Fibroblast of pulmonary artery (primary cell): ENCODE data around the gene CPNE8.

Experiments used
- DNase-seq: peaks from one replicate; pipeline ENCODE4 v3.0.0-alpha.2; 2010; ENCODE audit warnings: low read depth
- H3K4me3 ChIP-seq: replicated peaks from 2 replicates; pipeline ENCODE4 v1.5.1; 2011; ENCODE audit warnings: low read depth, mild to moderate bottlenecking, control low read depth, low read length, moderate library complexity
- CTCF ChIP-seq: IDR thresholded peaks from 2 replicates; pipeline ENCODE4 v1.5.1; 2011; ENCODE audit warnings: mild to moderate bottlenecking, control low read depth, low read length, inconsistent platforms; ENCODE audit errors: missing control alignments

CPNE8 gene

GRCh38 chr12:38911611-38912010 lies 6.2 kb upstream of the CPNE8 start:
- DNase-seq: no peak
- no peak overlapping the region for H3K4me3 ChIP-seq
- no peak for TF ChIP-seq CTCF

GRCh38 chr12:38907201-38907923 lies 2.0 kb upstream of the CPNE8 start:
- no peak for DNase-seq
- no peak for TF ChIP-seq CTCF
- H3K4me3 ChIP-seq: peak overlapping the region; percentile 79

- peak; percentile 79 for TF ChIP-seq CTCF
- H3K4me3 ChIP-seq: peak overlapping the region; percentile 79
- DNase-seq: peak; percentile 88
Observed at GRCh38 chr12:38906482-38907200, 1.2 kb upstream of the CPNE8 start.

GRCh38 chr12:38904537-38905479 lies 583 bp downstream of the CPNE8 start:
- no peak for TF ChIP-seq CTCF
- peak; percentile 81 for DNase-seq
- peak overlapping the region; percentile 79 for H3K4me3 ChIP-seq

GRCh38 chr12:38903596-38903995 lies 1.8 kb downstream of the CPNE8 start:
- DNase-seq: no peak
- no peak overlapping the region for H3K4me3 ChIP-seq
- no peak for TF ChIP-seq CTCF

- H3K4me3 ChIP-seq: no peak overlapping the region
- no peak for DNase-seq
- TF ChIP-seq CTCF: no peak
Observed at GRCh38 chr12:38898001-38898684, 7.2 kb downstream of the CPNE8 start.
